Panc1 (cell line): Measurements from ENCODE around the gene NOS1. TPM values are rescaled to one million over a fixed set of nuclear protein-coding genes. Genes with fewer than 3 reads are reported as not detected.

Source experiments
- ATAC-seq: fragments of 200-7000 bp; cut with Tn5 transposase; 2 replicates; pipeline ENCODE4 v1.9.1; 2020; ENCODE audit warnings: mild to moderate bottlenecking, moderate library complexity
- BruUV-seq: library from RNA; stranded (reverse); fragments of 400-500 nt; replicated peaks from 2 replicates; lab custom pipeline; 2021; lab: Mats Ljungman, UMichigan
- CTCF ChIA-PET: fragments of 300-600 bp; sonication (Branson Sonifier 250); formaldehyde crosslinking; loops from one replicate; lab custom pipeline; 2022; ENCODE audit warnings: antibody characterized with exemption; lab: Charles Lee
- POLR2A ChIA-PET: fragments of 300-600 bp; sonication (Branson Sonifier 250); formaldehyde crosslinking; loops from one replicate; lab custom pipeline; 2022; ENCODE audit warnings: antibody characterized with exemption; lab: Charles Lee
- DNase-seq: peaks from one replicate; pipeline ENCODE4 v3.0.0-alpha.2; 2010; ENCODE audit warnings: low read depth, low spot score
- H3K27ac ChIP-seq: 2 replicates; pipeline ENCODE4 v1.5.1; 2011; ENCODE audit warnings: mild to moderate bottlenecking, low read length, inconsistent platforms
- H3K27me3 ChIP-seq: fragments of 200-500 bp; sonication (Bioruptor generic); 2 replicates; pipeline ENCODE4 v1.6.0; 2014; ENCODE audit warnings: low read length, inconsistent platforms; ENCODE audit not compliant: control insufficient read depth, insufficient read depth
- H3K36me3 ChIP-seq: fragments of 200-500 bp; sonication (Bioruptor generic); 2 replicates; pipeline ENCODE4 v1.5.1; 2014; ENCODE audit warnings: inconsistent platforms, mild to moderate bottlenecking, low read length, moderate library complexity; ENCODE audit not compliant: control insufficient read depth, insufficient read depth
- H3K4me1 ChIP-seq: 2 replicates; pipeline ENCODE4 v1.5.1; 2011; ENCODE audit warnings: inconsistent platforms, mild to moderate bottlenecking, low read length, moderate library complexity; ENCODE audit not compliant: control insufficient read depth, insufficient read depth
- H3K4me3 ChIP-seq, 2 experiments: 2 replicates each; pipeline ENCODE4 v1.5.1; 2011 to 2012; ENCODE audit warnings: low read depth in 2 of 2, low read length in 2 of 2, mild to moderate bottlenecking in 2 of 2, inconsistent platforms in 1 of 2, moderate library complexity in 1 of 2
- H3K9me3 ChIP-seq: fragments of 200-500 bp; sonication (Bioruptor generic); 2 replicates; pipeline ENCODE4 v1.5.1; 2014; ENCODE audit warnings: low read depth, mild to moderate bottlenecking, inconsistent platforms, low read length, moderate library complexity; ENCODE audit not compliant: control insufficient read depth, insufficient read depth
- POLR2AphosphoS5 ChIP-seq: IDR thresholded peaks from 2 replicates; pipeline ENCODE4 v1.6.1; 2012; ENCODE audit warnings: mild to moderate bottlenecking, low read depth, low read length, moderate library complexity
- SIN3A ChIP-seq: IDR thresholded peaks from 2 replicates; pipeline ENCODE4 v1.6.1; 2012; ENCODE audit warnings: low read depth, mild to moderate bottlenecking, low read length, moderate library complexity, borderline replicate concordance; ENCODE audit not compliant: insufficient read depth
- TCF7L2 ChIP-seq: IDR thresholded peaks from 2 replicates; pipeline ENCODE4 v1.6.1; 2011; ENCODE audit warnings: mild to moderate bottlenecking, low read depth, low read length, inconsistent platforms
- in situ Hi-C: cut with HindIII; loops from 2 replicates; pipeline ENCODE4 v1.10.0; 2016; ENCODE audit warnings: low sequenced_read_pairs, low pct_unique_long_range_greater_than_20kb
- intact Hi-C: fragments of 100-400 bp; cut with micrococcal nuclease; formaldehyde crosslinking; loops from one replicate; pipeline ENCODE4 v1.10.0; 2022; ENCODE audit not compliant: unreplicated experiment
- total RNA-seq: library from RNA; stranded (reverse); gene quantifications from one replicate; pipeline ENCODE4 v1.2.1, GENCODE V29; 2021; ENCODE audit not compliant: unreplicated experiment
- TF ChIP-seq, protein P1 (sequence below): fragments of 450-650 bp; IDR thresholded peaks from 2 replicates; pipeline ENCODE4 v1.5.1; 2017; ENCODE audit warnings: mild to moderate bottlenecking
- TF ChIP-seq, protein P2 (sequence below), 2 experiments: IDR thresholded peaks; 2 replicates each; pipeline ENCODE4 v1.6.1; 2011 to 2012; ENCODE audit warnings: low read depth in 2 of 2, control low read depth in 1 of 2, low read length in 1 of 2, mild to moderate bottlenecking in 1 of 2, moderate library complexity in 1 of 2; ENCODE audit not compliant: insufficient read depth in 1 of 2

The NOS1 gene
- total RNA-seq, 1 experiment from 2014 or later, result 0.03 TPM

DNA sequence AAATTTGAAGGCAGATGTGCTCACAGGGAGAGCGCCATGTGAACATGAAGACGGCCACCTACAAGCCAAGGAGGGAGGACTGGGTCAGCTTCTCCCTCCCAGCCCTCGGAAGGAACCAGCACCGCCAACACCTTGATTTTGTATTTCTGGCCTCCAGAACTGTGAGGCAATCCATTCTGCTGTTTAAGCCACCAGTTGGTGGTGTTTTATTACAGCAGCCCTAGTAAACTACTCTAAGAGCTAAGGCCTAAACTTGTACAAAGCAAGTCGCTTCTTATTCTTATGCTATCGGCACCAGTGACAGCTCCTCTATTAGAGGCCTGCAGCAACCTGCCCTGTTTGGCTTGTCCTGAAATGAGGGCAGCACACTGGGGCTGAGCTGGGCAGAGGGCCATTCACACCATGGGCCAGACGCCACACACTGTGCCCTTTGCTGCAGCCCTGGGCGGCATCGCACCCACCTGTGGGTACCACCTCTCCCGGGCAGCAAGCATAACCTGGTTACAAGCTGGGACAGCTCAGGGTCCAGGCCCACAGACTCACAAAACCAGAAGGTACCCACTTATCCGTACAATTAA lies 62.7 kb downstream of the NOS1 start:
- Histone ChIP-seq H3K27ac (no peak overlapping the region), H3K27me3 (no peaks in the 10 kb centered on the region), H3K36me3 (no peaks in the 10 kb centered on the region), H3K4me3 (no peak overlapping the region), H3K9me3 (no peaks in the 10 kb centered on the region), H3K4me1 (no peaks in the 10 kb centered on the region)
- POLR2A ChIA-PET, result no interaction called here
- DNase-seq, result no peak
- in situ Hi-C loops, result no loop called here
- no peak for ATAC-seq
- intact Hi-C loops, result no loop called here
- TF ChIP-seq, protein P1, sequence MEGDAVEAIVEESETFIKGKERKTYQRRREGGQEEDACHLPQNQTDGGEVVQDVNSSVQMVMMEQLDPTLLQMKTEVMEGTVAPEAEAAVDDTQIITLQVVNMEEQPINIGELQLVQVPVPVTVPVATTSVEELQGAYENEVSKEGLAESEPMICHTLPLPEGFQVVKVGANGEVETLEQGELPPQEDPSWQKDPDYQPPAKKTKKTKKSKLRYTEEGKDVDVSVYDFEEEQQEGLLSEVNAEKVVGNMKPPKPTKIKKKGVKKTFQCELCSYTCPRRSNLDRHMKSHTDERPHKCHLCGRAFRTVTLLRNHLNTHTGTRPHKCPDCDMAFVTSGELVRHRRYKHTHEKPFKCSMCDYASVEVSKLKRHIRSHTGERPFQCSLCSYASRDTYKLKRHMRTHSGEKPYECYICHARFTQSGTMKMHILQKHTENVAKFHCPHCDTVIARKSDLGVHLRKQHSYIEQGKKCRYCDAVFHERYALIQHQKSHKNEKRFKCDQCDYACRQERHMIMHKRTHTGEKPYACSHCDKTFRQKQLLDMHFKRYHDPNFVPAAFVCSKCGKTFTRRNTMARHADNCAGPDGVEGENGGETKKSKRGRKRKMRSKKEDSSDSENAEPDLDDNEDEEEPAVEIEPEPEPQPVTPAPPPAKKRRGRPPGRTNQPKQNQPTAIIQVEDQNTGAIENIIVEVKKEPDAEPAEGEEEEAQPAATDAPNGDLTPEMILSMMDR, result no peak
- TF ChIP-seq TCF7L2 (no peak), POLR2AphosphoS5 (no peak), SIN3A (no peak)
- TF ChIP-seq, protein P2, sequence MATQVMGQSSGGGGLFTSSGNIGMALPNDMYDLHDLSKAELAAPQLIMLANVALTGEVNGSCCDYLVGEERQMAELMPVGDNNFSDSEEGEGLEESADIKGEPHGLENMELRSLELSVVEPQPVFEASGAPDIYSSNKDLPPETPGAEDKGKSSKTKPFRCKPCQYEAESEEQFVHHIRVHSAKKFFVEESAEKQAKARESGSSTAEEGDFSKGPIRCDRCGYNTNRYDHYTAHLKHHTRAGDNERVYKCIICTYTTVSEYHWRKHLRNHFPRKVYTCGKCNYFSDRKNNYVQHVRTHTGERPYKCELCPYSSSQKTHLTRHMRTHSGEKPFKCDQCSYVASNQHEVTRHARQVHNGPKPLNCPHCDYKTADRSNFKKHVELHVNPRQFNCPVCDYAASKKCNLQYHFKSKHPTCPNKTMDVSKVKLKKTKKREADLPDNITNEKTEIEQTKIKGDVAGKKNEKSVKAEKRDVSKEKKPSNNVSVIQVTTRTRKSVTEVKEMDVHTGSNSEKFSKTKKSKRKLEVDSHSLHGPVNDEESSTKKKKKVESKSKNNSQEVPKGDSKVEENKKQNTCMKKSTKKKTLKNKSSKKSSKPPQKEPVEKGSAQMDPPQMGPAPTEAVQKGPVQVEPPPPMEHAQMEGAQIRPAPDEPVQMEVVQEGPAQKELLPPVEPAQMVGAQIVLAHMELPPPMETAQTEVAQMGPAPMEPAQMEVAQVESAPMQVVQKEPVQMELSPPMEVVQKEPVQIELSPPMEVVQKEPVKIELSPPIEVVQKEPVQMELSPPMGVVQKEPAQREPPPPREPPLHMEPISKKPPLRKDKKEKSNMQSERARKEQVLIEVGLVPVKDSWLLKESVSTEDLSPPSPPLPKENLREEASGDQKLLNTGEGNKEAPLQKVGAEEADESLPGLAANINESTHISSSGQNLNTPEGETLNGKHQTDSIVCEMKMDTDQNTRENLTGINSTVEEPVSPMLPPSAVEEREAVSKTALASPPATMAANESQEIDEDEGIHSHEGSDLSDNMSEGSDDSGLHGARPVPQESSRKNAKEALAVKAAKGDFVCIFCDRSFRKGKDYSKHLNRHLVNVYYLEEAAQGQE (IDR thresholded peaks at IDR 0.05; ENCODE audit: insufficient read depth in 1 of 2, low read depth in 2 of 2, low read length in 1 of 2), result no peak
- BruUV-seq, result no TSS peak
- CTCF ChIA-PET, result no interaction called here

DNA sequence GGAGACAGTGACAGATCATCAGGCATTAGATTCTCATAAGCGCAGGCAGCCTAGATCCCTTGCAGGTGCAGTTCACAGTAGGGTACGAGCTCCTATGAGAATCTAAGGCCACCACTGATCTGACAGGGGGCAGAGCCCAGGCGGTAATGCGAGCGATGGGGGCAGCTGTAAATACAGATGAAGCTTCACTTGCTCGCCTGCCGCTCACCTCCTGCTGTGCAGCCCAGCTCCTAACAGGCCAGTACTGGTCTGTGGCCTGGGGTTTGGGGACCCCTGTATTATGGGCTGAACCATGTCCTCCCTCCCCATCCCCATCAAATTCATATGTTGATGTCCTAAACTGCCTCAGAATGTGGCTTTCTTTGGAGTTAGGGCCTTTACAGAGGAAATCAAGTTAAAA lies 63.2 kb downstream of the NOS1 start:
- no TSS peak for BruUV-seq
- intact Hi-C loops, result no loop called here
- no peak overlapping the region for H3K27ac ChIP-seq
- no peaks in the 10 kb centered on the region for H3K36me3 ChIP-seq
- POLR2A ChIA-PET, result no interaction called here
- DNase-seq (no peak), ATAC-seq (no peak)
- no peak overlapping the region for H3K4me3 ChIP-seq
- no peaks in the 10 kb centered on the region for H3K4me1 ChIP-seq
- TF ChIP-seq POLR2AphosphoS5 (no peak), TCF7L2 (no peak), SIN3A (no peak)
- TF ChIP-seq, protein P1, result no peak
- TF ChIP-seq, protein P2 (IDR thresholded peaks at IDR 0.05; ENCODE audit: insufficient read depth in 1 of 2, low read depth in 2 of 2, low read length in 1 of 2), result no peak
- CTCF ChIA-PET, result no interaction called here
- H3K9me3 ChIP-seq, result no peaks in the 10 kb centered on the region
- in situ Hi-C loops, result no loop called here
- no peaks in the 10 kb centered on the region for H3K27me3 ChIP-seq
